Spleen (tissue), 11 donors: Measurements from ENCODE around the gene LYL1. TPM values are rescaled to one million over a fixed set of nuclear protein-coding genes. Genes with fewer than 3 reads are reported as not detected.

Source experiments
- DNase-seq: peaks from one replicate; pipeline ENCODE4 v3.0.0-alpha.2; 2020
- H3K27ac ChIP-seq, 8 donors: fragments of 200-600 bp; sonication (generic) in 7 of 8; 1 replicate in 4 of 8; 2 replicates in 4 of 8; pipeline versions ENCODE4 v1.5.0 to v1.8.0; 2016 to 2021; ENCODE audit warnings: inconsistent platforms in 4 of 8, mild to moderate bottlenecking in 4 of 8, moderate library complexity in 1 of 8
- H3K27me3 ChIP-seq, 7 donors: fragments of 200-600 bp; sonication (generic) in 6 of 7; replicated peaks in 1 of 7; 1 replicate in 4 of 7; 2 replicates in 3 of 7; pipeline versions ENCODE4 v1.5.0 to v1.8.0; 2016 to 2021; ENCODE audit warnings: inconsistent platforms in 3 of 7, mild to moderate bottlenecking in 1 of 7
- H3K36me3 ChIP-seq, 6 donors: fragments of 200-600 bp; sonication (generic) in 5 of 6; 1 replicate in 4 of 6; 2 replicates in 2 of 6; pipeline versions ENCODE4 v1.5.0 to v1.8.0; 2016 to 2021; ENCODE audit warnings: inconsistent platforms in 2 of 6
- H3K4me1 ChIP-seq, 6 donors: fragments of 200-600 bp; sonication (generic) in 5 of 6; 1 replicate in 3 of 6; 2 replicates in 3 of 6; pipeline versions ENCODE4 v1.5.0 to v1.8.0; 2016 to 2021; ENCODE audit warnings: inconsistent platforms in 3 of 6
- H3K4me3 ChIP-seq, 8 donors: fragments of 200-600 bp; sonication (generic) in 7 of 8; 1 replicate in 4 of 8; 2 replicates in 4 of 8; pipeline versions ENCODE4 v1.5.0 to v1.8.0; 2016 to 2021; ENCODE audit warnings: inconsistent platforms in 4 of 8, mild to moderate bottlenecking in 4 of 8, moderate library complexity in 2 of 8
- H3K9me3 ChIP-seq, 8 donors: fragments of 200-600 bp; sonication (generic) in 7 of 8; 1 replicate in 4 of 8; 2 replicates in 4 of 8; pipeline versions ENCODE4 v1.5.0 to v1.8.0; 2016 to 2021; ENCODE audit warnings: inconsistent platforms in 4 of 8
- POLR2A ChIP-seq, 3 donors: fragments of 450-650 bp; IDR thresholded peaks; one replicate each; pipeline ENCODE4 v1.5.1; 2017; ENCODE audit warnings: antibody characterized with exemption in 3 of 3, mild to moderate bottlenecking in 1 of 3
- POLR2AphosphoS5 ChIP-seq, 3 donors: sonication (generic); formaldehyde crosslinking; IDR thresholded peaks; one replicate each; pipeline ENCODE4 v1.5.1; 2017; ENCODE audit warnings: antibody characterized with exemption in 3 of 3
- WGBS, 5 donors: extraction: QIAGEN DNeasy Blood & Tissue Kit in 3 of 5; methylation state at CpG; one replicate each; pipeline versions ENCODE4 v1.1.5 to v1.1.7; 2013 to 2018; 5-methylcytosine and 5-hydroxymethylcytosine counted together
- intact Hi-C: fragments of 100-400 bp; cut with DNase I; formaldehyde crosslinking; loops from one replicate; pipeline ENCODE4 v1.15.0; 2023; ENCODE audit warnings: low total_unique reads
- polyA plus RNA-seq, 3 donors: library from polyadenylated mRNA; stranded (reverse); fragments of 200-250 nt; gene quantifications; one replicate each; pipeline ENCODE4 v1.2.1, GENCODE V29; 2013
- total RNA-seq, 7 donors: library from RNA; depleted of rRNA in 3 of 7; stranded (reverse); fragments of >200 nt in 3 of 7; fragmentation: NEBNext Ultra II Directional in 4 of 7; extraction: Animal tissue kit (Norgen Biotek cat#: 25700) in 4 of 7; gene quantifications; one replicate each; pipeline versions ENCODE4 v1.1.0 to v1.2.1, GENCODE V29; 2016 to 2021
- TF ChIP-seq, protein P1 (sequence below), 11 experiments: fragments of 200-600 bp in 7 of 11; fragments of 450-650 bp in 4 of 11; sonication (generic) in 4 of 11; IDR thresholded peaks in 8 of 11; conservative IDR thresholded peaks in 3 of 11; 1 replicate in 7 of 11; 2 replicates in 4 of 11; pipeline versions ENCODE4 v1.4.0 to v1.8.0; 2016 to 2021; ENCODE audit warnings: antibody characterized with exemption in 11 of 11, inconsistent platforms in 4 of 11, mild to moderate bottlenecking in 1 of 11
- donor health status: healthy with polysubstance abuse.
- donor health status: DM: no; HTN: no; CAD: no; lungs with moderate emphysema.
- donor health status: DM: no; HTN: no; CAD: no.
- donor health status: Bipolar disorder and iron deficiency.
- donor health status: healthy.
- donor health status: DM: no; HTN: no; CAD: no.
- donor health status: DM: yes; HTN: yes; CAD: no.

LYL1 gene
- total and polyA plus RNA-seq, 10 donors = 35.5 to 86.9 (median 59.4) TPM

- no peak for DNase-seq
- WGBS, 5 donors = 66 to 83% (median 77%) methylated on average over 11 to 17 of the region's 17 CpGs
- H3K9me3 ChIP-seq = no peaks in the 10 kb centered on the region
- H3K27me3 ChIP-seq = peaks cover 0 to 3% (median 0%) of the 10 kb centered on the region in 7 donors
- H3K4me3 ChIP-seq = no peak overlapping the region
- no peaks in the 10 kb centered on the region for H3K36me3 ChIP-seq
- intact Hi-C loops = no loop called here
- peaks cover 0 to 6% (median 0%) of the 10 kb centered on the region in 6 donors for H3K4me1 ChIP-seq
- no peak overlapping the region for H3K27ac ChIP-seq
- TF ChIP-seq POLR2A (IDR thresholded peaks at IDR 0.05) = no peak
- TF ChIP-seq, protein P1, sequence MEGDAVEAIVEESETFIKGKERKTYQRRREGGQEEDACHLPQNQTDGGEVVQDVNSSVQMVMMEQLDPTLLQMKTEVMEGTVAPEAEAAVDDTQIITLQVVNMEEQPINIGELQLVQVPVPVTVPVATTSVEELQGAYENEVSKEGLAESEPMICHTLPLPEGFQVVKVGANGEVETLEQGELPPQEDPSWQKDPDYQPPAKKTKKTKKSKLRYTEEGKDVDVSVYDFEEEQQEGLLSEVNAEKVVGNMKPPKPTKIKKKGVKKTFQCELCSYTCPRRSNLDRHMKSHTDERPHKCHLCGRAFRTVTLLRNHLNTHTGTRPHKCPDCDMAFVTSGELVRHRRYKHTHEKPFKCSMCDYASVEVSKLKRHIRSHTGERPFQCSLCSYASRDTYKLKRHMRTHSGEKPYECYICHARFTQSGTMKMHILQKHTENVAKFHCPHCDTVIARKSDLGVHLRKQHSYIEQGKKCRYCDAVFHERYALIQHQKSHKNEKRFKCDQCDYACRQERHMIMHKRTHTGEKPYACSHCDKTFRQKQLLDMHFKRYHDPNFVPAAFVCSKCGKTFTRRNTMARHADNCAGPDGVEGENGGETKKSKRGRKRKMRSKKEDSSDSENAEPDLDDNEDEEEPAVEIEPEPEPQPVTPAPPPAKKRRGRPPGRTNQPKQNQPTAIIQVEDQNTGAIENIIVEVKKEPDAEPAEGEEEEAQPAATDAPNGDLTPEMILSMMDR (IDR thresholded peaks at IDR 0.05 in 8 of 11, conservative IDR thresholded peaks at IDR 0.05 in 3 of 11) = no peak
- TF ChIP-seq POLR2AphosphoS5 (IDR thresholded peaks at IDR 0.05) = no peak
Observed at GRCh38 chr19:13066933-13067807, 35.5 kb downstream of the LYL1 start.

DNA sequence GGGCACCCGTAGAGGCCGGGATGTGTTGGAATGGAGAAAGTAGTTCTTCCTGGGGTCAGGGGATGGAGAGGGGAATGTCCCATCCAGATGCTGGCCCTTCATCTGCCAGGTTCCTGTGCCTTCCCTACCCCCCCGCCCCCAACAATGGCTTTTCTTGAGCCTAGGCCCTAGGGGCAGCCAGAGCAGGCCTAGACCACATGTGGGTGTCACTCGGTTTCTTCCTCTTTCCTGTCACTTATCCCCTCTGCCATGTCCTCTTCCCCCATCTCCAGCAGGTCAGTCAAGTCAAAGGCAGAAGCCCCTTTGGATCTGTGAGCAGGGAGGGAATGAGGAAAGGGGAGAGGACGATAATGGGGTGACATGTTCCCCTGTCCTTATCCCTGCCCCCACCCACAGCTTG, 36.4 kb downstream of the LYL1 start:
- no peak overlapping the region for H3K27ac ChIP-seq
- no peak overlapping the region for H3K4me3 ChIP-seq
- intact Hi-C loops = no loop called here
- H3K4me1 ChIP-seq = peaks cover 6 to 14% (median 7%) of the 10 kb centered on the region in 6 donors
- H3K36me3 ChIP-seq = no peaks in the 10 kb centered on the region
- H3K27me3 ChIP-seq = peaks cover 0 to 13% (median 0%) of the 10 kb centered on the region in 7 donors
- no peaks in the 10 kb centered on the region for H3K9me3 ChIP-seq
- 71 to 89% (median 75%) methylated on average over 5 of the region's 5 CpGs for WGBS, 5 donors
- DNase-seq = no peak
- TF ChIP-seq POLR2A (IDR thresholded peaks at IDR 0.05) = no peak
- TF ChIP-seq, protein P1 (IDR thresholded peaks at IDR 0.05 in 8 of 11, conservative IDR thresholded peaks at IDR 0.05 in 3 of 11) = no peak
- TF ChIP-seq POLR2AphosphoS5 (IDR thresholded peaks at IDR 0.05) = no peak

GRCh38 chr19:13064092-13064489, 38.6 kb downstream of the LYL1 start:
- no peak for TF ChIP-seq POLR2A (IDR thresholded peaks at IDR 0.05)
- no peak for TF ChIP-seq POLR2AphosphoS5 (IDR thresholded peaks at IDR 0.05)
- TF ChIP-seq, protein P1 (IDR thresholded peaks at IDR 0.05 in 8 of 11, conservative IDR thresholded peaks at IDR 0.05 in 3 of 11) = no peak
- WGBS, 5 donors = 80 to 97% (median 85%) methylated on average over 4 to 6 of the region's 6 CpGs

GRCh38 chr19:13063461-13064091, 39.1 kb downstream of the LYL1 start:
- intact Hi-C loops = loop anchor here (5.0 kb wide), 1 partner anchor 86 kb away; no protein-coding TSS in a partner anchor
- H3K36me3 ChIP-seq = no peaks in the 10 kb centered on the region
- H3K9me3 ChIP-seq = no peaks in the 10 kb centered on the region
- TF ChIP-seq POLR2AphosphoS5 (IDR thresholded peaks at IDR 0.05) (no peak), POLR2A (IDR thresholded peaks at IDR 0.05) (no peak)
- TF ChIP-seq, protein P1 (IDR thresholded peaks at IDR 0.05 in 8 of 11, conservative IDR thresholded peaks at IDR 0.05 in 3 of 11) = no peak
- DNase-seq = no peak
- H3K4me1 ChIP-seq = peaks cover 8 to 31% (median 21%) of the 10 kb centered on the region in 6 donors
- H3K4me3 ChIP-seq = no peak overlapping the region
- H3K27ac ChIP-seq = no peak overlapping the region
- 72 to 87% (median 80%) methylated on average over 5 of the region's 5 CpGs for WGBS, 5 donors
- peaks cover 0 to 27% (median 0%) of the 10 kb centered on the region in 7 donors for H3K27me3 ChIP-seq

More at GRCh38 chr19:13064092-13064489, 38.6 kb downstream of the LYL1 start:
- no peaks in the 10 kb centered on the region for H3K9me3 ChIP-seq
- no peak for DNase-seq
- H3K4me1 ChIP-seq = peaks cover 8 to 30% (median 21%) of the 10 kb centered on the region in 6 donors
- H3K27ac ChIP-seq = no peak overlapping the region
- no peaks in the 10 kb centered on the region for H3K36me3 ChIP-seq
- intact Hi-C loops = loop anchor here (5.0 kb wide), 1 partner anchor 87 kb away; no protein-coding TSS in a partner anchor
- H3K27me3 ChIP-seq = peaks cover 0 to 27% (median 0%) of the 10 kb centered on the region in 7 donors
- H3K4me3 ChIP-seq = no peak overlapping the region
